ENCODE measurements around the gene ARHGEF28. TPM values are rescaled to one million over a fixed set of nuclear protein-coding genes. Genes with fewer than 3 reads are reported as not detected.

ARHGEF28 gene
- total and polyA plus RNA-seq, 2 donors (not counting 1 experiment from before 2014, with no cell fraction given): not detected

DNA sequence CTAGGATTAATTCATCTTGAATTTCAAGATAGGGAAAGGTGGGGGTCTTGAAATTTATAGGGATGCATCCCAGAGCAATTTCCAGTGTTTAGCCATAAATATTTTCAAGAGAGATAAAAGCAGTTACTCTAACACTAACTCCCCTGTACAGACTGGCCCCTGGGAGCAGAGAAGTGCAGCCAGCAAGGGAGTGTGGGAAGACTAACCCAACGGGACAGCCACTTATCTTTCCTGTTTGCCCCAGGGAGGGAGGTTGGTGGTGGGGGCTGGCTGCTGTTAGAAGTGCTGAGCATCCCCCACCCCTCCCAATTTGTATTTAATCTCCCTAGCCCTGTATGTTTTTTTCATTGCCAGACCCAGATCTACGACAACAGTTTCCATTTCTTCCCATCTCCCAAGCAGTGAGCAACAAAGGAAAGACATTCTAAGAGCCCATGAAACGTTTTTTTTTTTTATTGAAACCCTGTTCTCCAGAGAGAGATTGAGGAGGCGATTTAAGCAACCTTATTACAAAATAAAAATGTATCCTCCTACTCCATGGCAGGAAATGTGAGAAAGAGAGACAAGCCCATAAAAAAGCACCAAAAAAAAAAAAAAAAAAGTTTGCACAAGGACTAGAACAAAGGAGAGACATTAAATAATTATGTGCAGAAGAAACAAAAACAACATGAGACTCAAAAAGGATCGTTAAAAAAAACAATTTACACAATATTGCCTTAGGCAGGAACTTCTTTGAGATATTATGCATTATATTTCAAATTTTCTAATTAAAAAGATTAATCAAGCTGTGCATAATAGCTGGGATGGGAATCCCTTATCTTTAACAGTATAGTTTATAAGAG is 343.4 kb downstream of the ARHGEF28 start:
- Mint-ChIP-seq H3K4me3 (no peak overlapping the region), H3K4me1 (no peaks in the 10 kb centered on the region), H3K27ac (no peak overlapping the region), H3K27me3 (peaks cover 3% of the 10 kb centered on the region), H3K9me3 (ENCODE audit: insufficient read depth) (no peaks in the 10 kb centered on the region)
- H3K4me1 ChIP-seq (ENCODE audit: control insufficient read depth in 2 of 2, insufficient read depth in 2 of 2, low read length in 2 of 2): no peaks in the 10 kb centered on the region
- intact Hi-C loops (cut with micrococcal nuclease): no loop called here
- no peaks in the 10 kb centered on the region for H4K20me1 ChIP-seq (ENCODE audit: control insufficient read depth, insufficient read depth, low read length, poor library complexity, severe bottlenecking)
- H3K36me3 ChIP-seq (replicated peaks in 1 of 2; ENCODE audit: control extremely low read depth in 1 of 2, control insufficient read depth in 1 of 2, extremely low read depth in 1 of 2, insufficient read depth in 2 of 2, low read length in 1 of 2): no peaks in the 10 kb centered on the region
- H3K4me3 ChIP-seq (ENCODE audit: control extremely low read depth in 1 of 5, extremely low read depth in 1 of 5, insufficient read depth in 1 of 5, low read depth in 2 of 5, low read length in 4 of 5): no peak overlapping the region
- H3K27me3 ChIP-seq (replicated peaks in 1 of 4; ENCODE audit: control extremely low read depth in 1 of 4, control insufficient read depth in 3 of 4, insufficient read depth in 4 of 4, low read length in 3 of 4): no peaks in the 10 kb centered on the region
- no peaks in the 10 kb centered on the region for H3K9me3 ChIP-seq (ENCODE audit: control extremely low read depth in 1 of 3, control insufficient read depth in 2 of 3, insufficient read depth in 1 of 3, low read length in 2 of 3)
- no CpG with 5 or more reads among the region's 5 CpGs for WGBS (ENCODE audit: insufficient coverage)
- no peak overlapping the region for H3K9ac ChIP-seq (ENCODE audit: low read length)
- ChIA-PET CTCF (no interaction called here), POLR2A (no interaction called here)
- no peaks in the 10 kb centered on the region for H3K79me2 ChIP-seq (ENCODE audit: control insufficient read depth, insufficient read depth, low read length)
- ATAC-seq (ENCODE audit: low read depth): no peak
- no peak overlapping the region for H3K4me2 ChIP-seq (replicated peaks; ENCODE audit: low read depth, low read length, poor library complexity, severe bottlenecking)
- no peak for DNase-seq
- no peak for TF ChIP-seq EZH2 (IDR thresholded peaks at IDR 0.05; ENCODE audit: borderline replicate concordance, insufficient read depth, low read depth, low read length, poor library complexity, severe bottlenecking)
- TF ChIP-seq, protein P1, sequence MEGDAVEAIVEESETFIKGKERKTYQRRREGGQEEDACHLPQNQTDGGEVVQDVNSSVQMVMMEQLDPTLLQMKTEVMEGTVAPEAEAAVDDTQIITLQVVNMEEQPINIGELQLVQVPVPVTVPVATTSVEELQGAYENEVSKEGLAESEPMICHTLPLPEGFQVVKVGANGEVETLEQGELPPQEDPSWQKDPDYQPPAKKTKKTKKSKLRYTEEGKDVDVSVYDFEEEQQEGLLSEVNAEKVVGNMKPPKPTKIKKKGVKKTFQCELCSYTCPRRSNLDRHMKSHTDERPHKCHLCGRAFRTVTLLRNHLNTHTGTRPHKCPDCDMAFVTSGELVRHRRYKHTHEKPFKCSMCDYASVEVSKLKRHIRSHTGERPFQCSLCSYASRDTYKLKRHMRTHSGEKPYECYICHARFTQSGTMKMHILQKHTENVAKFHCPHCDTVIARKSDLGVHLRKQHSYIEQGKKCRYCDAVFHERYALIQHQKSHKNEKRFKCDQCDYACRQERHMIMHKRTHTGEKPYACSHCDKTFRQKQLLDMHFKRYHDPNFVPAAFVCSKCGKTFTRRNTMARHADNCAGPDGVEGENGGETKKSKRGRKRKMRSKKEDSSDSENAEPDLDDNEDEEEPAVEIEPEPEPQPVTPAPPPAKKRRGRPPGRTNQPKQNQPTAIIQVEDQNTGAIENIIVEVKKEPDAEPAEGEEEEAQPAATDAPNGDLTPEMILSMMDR (IDR thresholded peaks at IDR 0.05): no peak
- no peak overlapping the region for H2AFZ ChIP-seq (ENCODE audit: insufficient read depth, low read depth, low read length, poor library complexity, severe bottlenecking)
- no peak overlapping the region for H3K27ac ChIP-seq (ENCODE audit: low read length in 2 of 2)

DNA sequence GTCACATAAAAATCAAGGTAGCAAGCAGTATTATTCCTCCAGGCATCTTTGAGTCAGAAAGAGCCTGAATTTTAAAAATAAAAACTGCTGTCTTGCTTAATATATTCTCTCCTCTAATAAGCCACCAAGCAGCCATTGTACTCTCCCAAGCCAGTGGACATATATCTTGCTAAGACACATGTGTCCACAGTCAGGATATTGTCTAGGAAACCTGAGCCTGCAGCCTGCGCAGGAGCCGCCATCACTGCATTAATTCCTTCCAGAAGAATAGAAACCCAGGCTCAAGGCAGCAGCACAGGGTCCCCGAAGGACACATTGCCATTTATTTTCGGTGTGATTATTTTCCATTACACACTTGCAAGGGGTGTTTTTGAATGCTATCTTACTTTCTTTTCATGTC is 345.3 kb downstream of the ARHGEF28 start:
- no peaks in the 10 kb centered on the region for H3K4me1 ChIP-seq (ENCODE audit: control insufficient read depth in 2 of 2, insufficient read depth in 2 of 2, low read length in 2 of 2)
- ChIA-PET POLR2A (no interaction called here), CTCF (no interaction called here)
- H3K4me3 Mint-ChIP-seq: no peak overlapping the region
- H3K4me2 ChIP-seq (replicated peaks; ENCODE audit: low read depth, low read length, poor library complexity, severe bottlenecking): no peak overlapping the region
- H3K27me3 Mint-ChIP-seq: peaks cover 3% of the 10 kb centered on the region
- no peak overlapping the region for H3K4me3 ChIP-seq (ENCODE audit: control extremely low read depth in 1 of 5, extremely low read depth in 1 of 5, insufficient read depth in 1 of 5, low read depth in 2 of 5, low read length in 4 of 5)
- H3K9me3 ChIP-seq (ENCODE audit: control extremely low read depth in 1 of 3, control insufficient read depth in 2 of 3, insufficient read depth in 1 of 3, low read length in 2 of 3): no peaks in the 10 kb centered on the region
- intact Hi-C loops (cut with micrococcal nuclease): no loop called here
- ATAC-seq (ENCODE audit: low read depth) (no peak), DNase-seq (no peak)
- TF ChIP-seq EZH2 (IDR thresholded peaks at IDR 0.05; ENCODE audit: borderline replicate concordance, insufficient read depth, low read depth, low read length, poor library complexity, severe bottlenecking): no peak
- TF ChIP-seq, protein P1 (IDR thresholded peaks at IDR 0.05): no peak
- no peaks in the 10 kb centered on the region for H3K79me2 ChIP-seq (ENCODE audit: control insufficient read depth, insufficient read depth, low read length)
- H3K9me3 Mint-ChIP-seq (ENCODE audit: insufficient read depth): no peaks in the 10 kb centered on the region
- no peaks in the 10 kb centered on the region for H3K27me3 ChIP-seq (replicated peaks in 1 of 4; ENCODE audit: control extremely low read depth in 1 of 4, control insufficient read depth in 3 of 4, insufficient read depth in 4 of 4, low read length in 3 of 4)
- H3K9ac ChIP-seq (ENCODE audit: low read length): no peak overlapping the region
- no peak overlapping the region for H2AFZ ChIP-seq (ENCODE audit: insufficient read depth, low read depth, low read length, poor library complexity, severe bottlenecking)
- H3K4me1 Mint-ChIP-seq: no peaks in the 10 kb centered on the region
- H3K36me3 ChIP-seq (replicated peaks in 1 of 2; ENCODE audit: control extremely low read depth in 1 of 2, control insufficient read depth in 1 of 2, extremely low read depth in 1 of 2, insufficient read depth in 2 of 2, low read length in 1 of 2): no peaks in the 10 kb centered on the region
- H3K27ac ChIP-seq (ENCODE audit: low read length in 2 of 2): no peak overlapping the region
- no peaks in the 10 kb centered on the region for H4K20me1 ChIP-seq (ENCODE audit: control insufficient read depth, insufficient read depth, low read length, poor library complexity, severe bottlenecking)
- WGBS (ENCODE audit: insufficient coverage): 78% methylated on average over 3 of the region's 4 CpGs
- no peak overlapping the region for H3K27ac Mint-ChIP-seq

All from B cell (primary cell).